ENCODE results near the gene PTCH2. TPM values are rescaled to one million over a fixed set of nuclear protein-coding genes. Genes with fewer than 3 reads are reported as not detected.

PTCH2 gene
- total RNA-seq, 4 donors from 2014 or later, result 0.27 to 2.5 (median 0.79) TPM

- Histone ChIP-seq H3K9me3 (no peaks in the 10 kb centered on the region), H3K27ac (no peak overlapping the region), H3K27me3 (no peaks in the 10 kb centered on the region), H3K4me1 (peaks cover 0 to 34% (median 6%) of the 10 kb centered on the region in 4 donors), H3K4me3 (no peak overlapping the region), H3K36me3 (peaks cover 0 to 42% (median 0%) of the 10 kb centered on the region in 3 donors)
- TF ChIP-seq CTCF (IDR thresholded peaks at IDR 0.05), result no peak
- no peak for TF ChIP-seq POLR2A (IDR thresholded peaks at IDR 0.05)
- no peak for DNase-seq
Observed at GRCh38 chr1:44778705-44779576, 64.1 kb downstream of the PTCH2 start.

- no peaks in the 10 kb centered on the region for H3K9me3 ChIP-seq
- H3K36me3 ChIP-seq, result peaks cover 0 to 42% (median 0%) of the 10 kb centered on the region in 3 donors
- H3K27ac ChIP-seq, result no peak overlapping the region
- H3K4me3 ChIP-seq, result no peak overlapping the region
- no peak for DNase-seq
- H3K27me3 ChIP-seq, result no peaks in the 10 kb centered on the region
- TF ChIP-seq POLR2A (IDR thresholded peaks at IDR 0.05) (no peak), CTCF (IDR thresholded peaks at IDR 0.05) (no peak)
- H3K4me1 ChIP-seq, result peaks cover 0 to 25% (median 0%) of the 10 kb centered on the region in 4 donors
Observed at GRCh38 chr1:44777969-44778635, 65.0 kb downstream of the PTCH2 start.

- no peak for DNase-seq
- Histone ChIP-seq H3K4me3 (peak overlapping the region in 1 of 4 donors; percentile 96), H3K9me3 (no peaks in the 10 kb centered on the region), H3K27me3 (no peaks in the 10 kb centered on the region), H3K4me1 (peaks cover 0 to 25% (median 0%) of the 10 kb centered on the region in 4 donors), H3K36me3 (peaks cover 0 to 42% (median 0%) of the 10 kb centered on the region in 3 donors), H3K27ac (peak overlapping the region in 1 of 4 donors; percentile 21)
- TF ChIP-seq CTCF (IDR thresholded peaks at IDR 0.05) (no peak), POLR2A (IDR thresholded peaks at IDR 0.05) (no peak)
Observed at GRCh38 chr1:44777547-44777946, 65.5 kb downstream of the PTCH2 start.

- DNase-seq, result no peak
- peak overlapping the region; percentile 93 to 98 (median 96) for H3K27ac ChIP-seq
Observed at GRCh38 chr1:44776730-44777068, 66.4 kb downstream of the PTCH2 start.

More at GRCh38 chr1:44776730-44777068, 66.4 kb downstream of the PTCH2 start:
- Histone ChIP-seq H3K4me1 (peaks cover 0 to 25% (median 0%) of the 10 kb centered on the region in 4 donors), H3K9me3 (no peaks in the 10 kb centered on the region), H3K27me3 (no peaks in the 10 kb centered on the region), H3K36me3 (peaks cover 0 to 42% (median 0%) of the 10 kb centered on the region in 3 donors), H3K4me3 (peak overlapping the region; percentile 78 to 96 (median 84))
- TF ChIP-seq POLR2A (IDR thresholded peaks at IDR 0.05) (no peak), CTCF (IDR thresholded peaks at IDR 0.05) (no peak)

Data from Peyer's patch (tissue), 4 donors.